SK-N-SH (cell line): ENCODE results near the gene TFE3.

Source experiments
- EP300 ChIP-seq, 2 experiments: IDR thresholded peaks; 2 replicates each; pipeline versions ENCODE4 v1.4.0 to v1.6.1; 2012; ENCODE audit warnings: borderline replicate concordance in 1 of 2, low read depth in 1 of 2, low read length in 1 of 2
- FOXJ3 ChIP-seq: sonication (generic); formaldehyde crosslinking; IDR thresholded peaks from 2 replicates; pipeline ENCODE4 v1.5.1; 2020; ENCODE audit warnings: mild to moderate bottlenecking, missing genetic modification reagents
- NFIC ChIP-seq: IDR thresholded peaks from 2 replicates; pipeline ENCODE4 v1.4.0; 2012; ENCODE audit warnings: borderline replicate concordance
- TAF1 ChIP-seq: IDR thresholded peaks from 2 replicates; pipeline ENCODE4 v1.6.1; 2012; ENCODE audit warnings: low read depth, mild to moderate bottlenecking, low read length, moderate library complexity, borderline replicate concordance
- TCF12 ChIP-seq: IDR thresholded peaks from 2 replicates; pipeline ENCODE4 v1.4.0; 2012
- YY1 ChIP-seq: IDR thresholded peaks from 2 replicates; pipeline ENCODE4 v1.4.0; 2012; ENCODE audit warnings: low read depth, mild to moderate bottlenecking
- TF ChIP-seq, protein P1 (sequence below): fragments of 200-600 bp; sonication (generic); IDR thresholded peaks from 2 replicates; pipeline ENCODE4 v1.6.1; 2017; ENCODE audit warnings: antibody characterized with exemption, mild to moderate bottlenecking, moderate library complexity

- TF ChIP-seq, protein P1, sequence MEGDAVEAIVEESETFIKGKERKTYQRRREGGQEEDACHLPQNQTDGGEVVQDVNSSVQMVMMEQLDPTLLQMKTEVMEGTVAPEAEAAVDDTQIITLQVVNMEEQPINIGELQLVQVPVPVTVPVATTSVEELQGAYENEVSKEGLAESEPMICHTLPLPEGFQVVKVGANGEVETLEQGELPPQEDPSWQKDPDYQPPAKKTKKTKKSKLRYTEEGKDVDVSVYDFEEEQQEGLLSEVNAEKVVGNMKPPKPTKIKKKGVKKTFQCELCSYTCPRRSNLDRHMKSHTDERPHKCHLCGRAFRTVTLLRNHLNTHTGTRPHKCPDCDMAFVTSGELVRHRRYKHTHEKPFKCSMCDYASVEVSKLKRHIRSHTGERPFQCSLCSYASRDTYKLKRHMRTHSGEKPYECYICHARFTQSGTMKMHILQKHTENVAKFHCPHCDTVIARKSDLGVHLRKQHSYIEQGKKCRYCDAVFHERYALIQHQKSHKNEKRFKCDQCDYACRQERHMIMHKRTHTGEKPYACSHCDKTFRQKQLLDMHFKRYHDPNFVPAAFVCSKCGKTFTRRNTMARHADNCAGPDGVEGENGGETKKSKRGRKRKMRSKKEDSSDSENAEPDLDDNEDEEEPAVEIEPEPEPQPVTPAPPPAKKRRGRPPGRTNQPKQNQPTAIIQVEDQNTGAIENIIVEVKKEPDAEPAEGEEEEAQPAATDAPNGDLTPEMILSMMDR = no peak
- no peak for TF ChIP-seq FOXJ3 (CRISPR knock-in tag)
- no peak for TF ChIP-seq EP300 (IDR thresholded peaks at IDR 0.05; ENCODE audit: borderline replicate concordance in 1 of 2, low read depth in 1 of 2, low read length in 1 of 2)
- no peak for TF ChIP-seq TAF1
- TF ChIP-seq TCF12 = no peak
- no peak for TF ChIP-seq YY1
- TF ChIP-seq NFIC = no peak
These were observed 457 bp downstream of the TFE3 start for GRCh38 chrX:49042581-49043219.
